GM12878 (cell line): ENCODE results near the gene LHFPL3. TPM values are rescaled to one million over a fixed set of nuclear protein-coding genes. Genes with fewer than 3 reads are reported as not detected.

ENCODE experiments used
- ATF3 ChIP-seq: IDR thresholded peaks from 2 replicates; pipeline ENCODE4 v1.6.1; 2011; ENCODE audit warnings: low read depth, mild to moderate bottlenecking, low read length, moderate library complexity, borderline replicate concordance; ENCODE audit errors: extremely low read depth
- DPF2 ChIP-seq: fragments of 450-650 bp; IDR thresholded peaks from 2 replicates; pipeline ENCODE4 v1.6.1; 2017; ENCODE audit warnings: mild to moderate bottlenecking
- FOXK2 ChIP-seq: fragments of 450-650 bp; IDR thresholded peaks from 2 replicates; pipeline ENCODE4 v1.6.1; 2017; ENCODE audit warnings: mild to moderate bottlenecking, moderate library complexity
- HDAC6 ChIP-seq: fragments of 200-600 bp; sonication (generic); IDR thresholded peaks from one replicate; pipeline ENCODE4 v1.8.0; 2017; ENCODE audit warnings: antibody characterized with exemption; ENCODE audit not compliant: unreplicated experiment
- IRF4 ChIP-seq: IDR thresholded peaks from 2 replicates; pipeline ENCODE4 v1.6.1; 2011; ENCODE audit warnings: low read depth, low read length
- MEF2A ChIP-seq: IDR thresholded peaks from 2 replicates; pipeline ENCODE4 v1.6.1; 2011; ENCODE audit warnings: low read depth, mild to moderate bottlenecking, low read length, moderate library complexity; ENCODE audit not compliant: insufficient read depth
- MEF2B ChIP-seq: fragments of 450-650 bp; IDR thresholded peaks from 2 replicates; pipeline ENCODE4 v1.6.1; 2018; ENCODE audit warnings: mild to moderate bottlenecking, moderate library complexity; ENCODE audit not compliant: partially characterized antibody, poor library complexity, severe bottlenecking
- RELB ChIP-seq: fragments of 450-650 bp; IDR thresholded peaks from 2 replicates; pipeline ENCODE4 v1.6.1; 2017; ENCODE audit warnings: low read depth, mild to moderate bottlenecking, moderate library complexity
- SKIL ChIP-seq: fragments of 450-650 bp; IDR thresholded peaks from 2 replicates; pipeline ENCODE4 v1.6.1; 2017; ENCODE audit warnings: mild to moderate bottlenecking, low read depth, inconsistent platforms; ENCODE audit not compliant: poor library complexity, severe bottlenecking
- TAF1 ChIP-seq: IDR thresholded peaks from 2 replicates; pipeline ENCODE4 v1.6.1; 2011; ENCODE audit warnings: mild to moderate bottlenecking, low read depth, low read length, borderline replicate concordance
- polyA plus RNA-seq, 11 experiments: library from polyadenylated mRNA; depleted of rRNA in 4 of 11; unstranded in 6 of 11; stranded (reverse) in 5 of 11; fragments of >200 nt; fragmentation: Nextera tagmentation in 4 of 11; fragmentation: Illumina TruSeq in 1 of 11; extraction: Ambion mirVana in 4 of 11; extraction: Trizol in 1 of 11; gene quantifications; 1 replicate in 1 of 11; 2 replicates in 10 of 11; pipeline versions ENCODE4 v1.2.1 to v1.2.3, GENCODE V29; 2011 to 2016; ENCODE audit warnings: inconsistent platforms in 2 of 11, missing spikeins in 2 of 11, low read depth in 1 of 11
- total RNA-seq, 4 experiments: library from RNA; depleted of rRNA in 3 of 4; stranded (reverse); fragments of >200 nt in 3 of 4; fragmentation: Illumina TruSeq in 1 of 4; extraction: Trizol in 1 of 4; gene quantifications; 2 replicates each; pipeline versions ENCODE4 v1.2.1 to v1.2.3, GENCODE V29; 2013 to 2021
- TF ChIP-seq, protein P1 (sequence below): fragments of 450-650 bp; IDR thresholded peaks from 2 replicates; pipeline ENCODE4 v1.6.1; 2017; ENCODE audit warnings: borderline replicate concordance

LHFPL3 gene
- total and polyA plus RNA-seq, 10 of the 15 experiments (the other 5 are each of a cell fraction or from before 2014, with no cell fraction given) = 0.09 TPM; not detected in 9

GRCh38 chr7:104927055-104927454 lies 598.7 kb downstream of the LHFPL3 start (continued):
- no peak for TF ChIP-seq ATF3
- no peak for TF ChIP-seq FOXK2
- TF ChIP-seq HDAC6 = no peak
- no peak for TF ChIP-seq MEF2A
- TF ChIP-seq TAF1 = no peak
- TF ChIP-seq IRF4 = no peak
- TF ChIP-seq DPF2 = no peak
- no peak for TF ChIP-seq MEF2B
- TF ChIP-seq SKIL = no peak
- no peak for TF ChIP-seq RELB
- TF ChIP-seq, protein P1, sequence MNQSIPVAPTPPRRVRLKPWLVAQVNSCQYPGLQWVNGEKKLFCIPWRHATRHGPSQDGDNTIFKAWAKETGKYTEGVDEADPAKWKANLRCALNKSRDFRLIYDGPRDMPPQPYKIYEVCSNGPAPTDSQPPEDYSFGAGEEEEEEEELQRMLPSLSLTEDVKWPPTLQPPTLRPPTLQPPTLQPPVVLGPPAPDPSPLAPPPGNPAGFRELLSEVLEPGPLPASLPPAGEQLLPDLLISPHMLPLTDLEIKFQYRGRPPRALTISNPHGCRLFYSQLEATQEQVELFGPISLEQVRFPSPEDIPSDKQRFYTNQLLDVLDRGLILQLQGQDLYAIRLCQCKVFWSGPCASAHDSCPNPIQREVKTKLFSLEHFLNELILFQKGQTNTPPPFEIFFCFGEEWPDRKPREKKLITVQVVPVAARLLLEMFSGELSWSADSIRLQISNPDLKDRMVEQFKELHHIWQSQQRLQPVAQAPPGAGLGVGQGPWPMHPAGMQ = no peak
